AG09319 (cell line): ENCODE data around the gene JARID2.

ENCODE experiments used
- DNase-seq: peaks from one replicate; pipeline ENCODE4 v3.0.0-alpha.2; 2010; ENCODE audit warnings: low read depth; ENCODE audit errors: extremely low read depth
- CTCF ChIP-seq: IDR thresholded peaks from 2 replicates; pipeline ENCODE4 v1.5.1; 2011; ENCODE audit warnings: low read depth, mild to moderate bottlenecking, inconsistent platforms, low read length, moderate library complexity

The JARID2 gene

GRCh38 chr6:15332446-15332845 lies 86.6 kb downstream of the JARID2 start:
- no peak for DNase-seq
- no peak for TF ChIP-seq CTCF

GRCh38 chr6:15335385-15335784 lies 89.5 kb downstream of the JARID2 start:
- no peak for TF ChIP-seq CTCF

GRCh38 chr6:15335916-15336315 lies 90.0 kb downstream of the JARID2 start:
- no peak for DNase-seq
- no peak for TF ChIP-seq CTCF

More at GRCh38 chr6:15335385-15335784, 89.5 kb downstream of the JARID2 start:
- no peak for DNase-seq

GRCh38 chr6:15336900-15337560 lies 91.2 kb downstream of the JARID2 start:
- DNase-seq = no peak
- no peak for TF ChIP-seq CTCF

GRCh38 chr6:15337582-15337981 lies 91.7 kb downstream of the JARID2 start:
- no peak for DNase-seq
- no peak for TF ChIP-seq CTCF

GRCh38 chr6:15338476-15338875 lies 92.6 kb downstream of the JARID2 start:
- DNase-seq = no peak
- no peak for TF ChIP-seq CTCF

GRCh38 chr6:15339081-15339480 lies 93.2 kb downstream of the JARID2 start:
- DNase-seq = no peak
- no peak for TF ChIP-seq CTCF
